GM12891 (cell line): ENCODE results near the gene ARHGAP21.

Experiments used
- PAX5 ChIP-seq: IDR thresholded peaks from 2 replicates; pipeline ENCODE4 v1.6.1; 2011; ENCODE audit warnings: low read length, moderate library complexity, mild to moderate bottlenecking; ENCODE audit not compliant: insufficient read depth, severe bottlenecking
- POLR2A ChIP-seq: IDR thresholded peaks from 2 replicates; pipeline ENCODE4 v1.6.1; 2011; ENCODE audit warnings: low read depth, low read length, control low read depth
- POLR2AphosphoS5 ChIP-seq: IDR thresholded peaks from 2 replicates; pipeline ENCODE4 v1.6.1; 2011; ENCODE audit warnings: low read depth, low read length, control low read depth
- POU2F2 ChIP-seq: IDR thresholded peaks from 2 replicates; pipeline ENCODE4 v1.6.1; 2011; ENCODE audit warnings: low read depth, mild to moderate bottlenecking, control low read depth, low read length, moderate library complexity
- SPI1 ChIP-seq: IDR thresholded peaks from 2 replicates; pipeline ENCODE4 v1.6.1; 2011; ENCODE audit warnings: low read depth, low read length, control low read depth
- TAF1 ChIP-seq: IDR thresholded peaks from 2 replicates; pipeline ENCODE4 v1.6.1; 2011; ENCODE audit warnings: low read depth, low read length, control low read depth

DNA sequence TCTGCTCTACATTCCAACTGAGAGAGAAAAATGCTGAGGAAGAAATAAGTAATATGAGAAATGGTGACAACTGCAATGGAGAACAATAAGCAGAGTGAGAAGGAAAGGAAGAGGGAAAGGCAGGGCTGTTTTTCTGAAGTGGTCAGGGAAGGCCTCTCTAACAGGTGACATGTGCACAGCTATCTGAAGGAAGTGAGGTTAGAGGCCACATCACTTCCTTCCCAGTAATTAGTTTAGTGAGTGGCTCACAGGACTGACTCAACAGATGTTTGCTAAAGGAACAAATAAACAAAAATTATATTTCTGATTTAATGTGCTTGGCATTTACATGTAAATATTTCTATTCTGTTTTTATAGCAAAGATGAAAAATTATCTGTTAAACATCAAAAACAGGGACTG is 77.9 kb downstream of the ARHGAP21 start:
- no peak for TF ChIP-seq POLR2A
- no peak for TF ChIP-seq TAF1
- no peak for TF ChIP-seq POLR2AphosphoS5
- no peak for TF ChIP-seq POU2F2
- TF ChIP-seq SPI1: no peak
- no peak for TF ChIP-seq PAX5
